Esophagus muscularis mucosa (tissue), 4 donors: ENCODE measurements around the gene FBXO10.

Experiments
- EP300 ChIP-seq: sonication (generic); formaldehyde crosslinking; IDR thresholded peaks from one replicate; pipeline ENCODE4 v1.6.1; 2017; ENCODE audit warnings: antibody characterized with exemption
- POLR2A ChIP-seq: fragments of 450-650 bp; IDR thresholded peaks from one replicate; pipeline ENCODE4 v1.6.1; 2017; ENCODE audit warnings: antibody characterized with exemption, moderate library complexity, mild to moderate bottlenecking, low read depth
- POLR2AphosphoS5 ChIP-seq, 2 donors: sonication (generic); formaldehyde crosslinking; IDR thresholded peaks; one replicate each; pipeline ENCODE4 v1.6.1; 2017; ENCODE audit warnings: antibody characterized with exemption in 2 of 2
- TF ChIP-seq, protein P1 (sequence below), 3 experiments: fragments of 200-600 bp in 2 of 3; fragments of 450-650 bp in 1 of 3; sonication (generic) in 2 of 3; IDR thresholded peaks; one replicate each; pipeline ENCODE4 v1.5.1; 2017 to 2019; ENCODE audit warnings: antibody characterized with exemption in 3 of 3, mild to moderate bottlenecking in 2 of 3, moderate library complexity in 1 of 3

DNA sequence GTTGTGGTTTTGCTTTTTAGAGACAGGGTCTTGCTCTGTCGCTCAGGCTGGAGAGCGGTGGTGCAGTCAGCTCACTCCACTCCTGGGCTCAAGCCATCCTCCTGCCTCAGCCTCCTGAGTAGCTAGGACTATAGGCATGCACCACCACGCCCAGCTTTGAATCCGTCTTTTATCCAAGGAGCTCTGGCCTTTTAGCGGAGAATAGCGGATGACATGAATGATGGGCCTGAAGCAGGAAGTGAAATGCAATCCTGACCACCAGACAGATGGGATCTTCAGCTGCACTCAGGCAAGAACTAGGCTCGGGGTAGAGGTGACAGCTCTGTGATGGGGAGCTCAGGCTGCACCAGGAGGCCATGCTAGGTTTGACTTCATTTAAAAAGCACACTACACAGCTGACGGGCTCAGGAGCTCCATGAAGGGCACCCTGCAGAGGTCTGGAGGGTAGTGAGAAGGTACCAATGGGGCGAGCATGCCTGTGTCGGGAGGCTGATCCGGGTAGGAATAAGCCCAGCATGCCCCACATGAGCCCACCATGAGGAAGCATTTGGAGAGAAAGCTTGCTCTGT lies 68.5 kb downstream of the FBXO10 start:
- TF ChIP-seq POLR2A = no peak
- TF ChIP-seq, protein P1, sequence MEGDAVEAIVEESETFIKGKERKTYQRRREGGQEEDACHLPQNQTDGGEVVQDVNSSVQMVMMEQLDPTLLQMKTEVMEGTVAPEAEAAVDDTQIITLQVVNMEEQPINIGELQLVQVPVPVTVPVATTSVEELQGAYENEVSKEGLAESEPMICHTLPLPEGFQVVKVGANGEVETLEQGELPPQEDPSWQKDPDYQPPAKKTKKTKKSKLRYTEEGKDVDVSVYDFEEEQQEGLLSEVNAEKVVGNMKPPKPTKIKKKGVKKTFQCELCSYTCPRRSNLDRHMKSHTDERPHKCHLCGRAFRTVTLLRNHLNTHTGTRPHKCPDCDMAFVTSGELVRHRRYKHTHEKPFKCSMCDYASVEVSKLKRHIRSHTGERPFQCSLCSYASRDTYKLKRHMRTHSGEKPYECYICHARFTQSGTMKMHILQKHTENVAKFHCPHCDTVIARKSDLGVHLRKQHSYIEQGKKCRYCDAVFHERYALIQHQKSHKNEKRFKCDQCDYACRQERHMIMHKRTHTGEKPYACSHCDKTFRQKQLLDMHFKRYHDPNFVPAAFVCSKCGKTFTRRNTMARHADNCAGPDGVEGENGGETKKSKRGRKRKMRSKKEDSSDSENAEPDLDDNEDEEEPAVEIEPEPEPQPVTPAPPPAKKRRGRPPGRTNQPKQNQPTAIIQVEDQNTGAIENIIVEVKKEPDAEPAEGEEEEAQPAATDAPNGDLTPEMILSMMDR (IDR thresholded peaks at IDR 0.05) = no peak
- no peak for TF ChIP-seq EP300
- TF ChIP-seq POLR2AphosphoS5 (IDR thresholded peaks at IDR 0.05) = no peak
